SK-N-MC (cell line): Measurements from ENCODE around the gene LAT.
A peak's percentile ranks its signal among the peaks of the same experiment; 100 is the strongest.

ENCODE experiments used
- DNase-seq: peaks from one replicate; pipeline ENCODE4 v3.0.0-alpha.2; 2011; ENCODE audit warnings: low read depth, low spot score
- H3K27ac ChIP-seq: fragments of 200-600 bp; sonication (generic); 2 replicates; pipeline ENCODE4 v1.5.1; 2016; ENCODE audit warnings: mixed run types
- H3K36me3 ChIP-seq: fragments of 200-600 bp; sonication (generic); 2 replicates; pipeline ENCODE4 v1.6.1; 2017; ENCODE audit warnings: antibody characterized with exemption, low read length, mixed read lengths; ENCODE audit not compliant: insufficient read depth
- H3K4me3 ChIP-seq: fragments of 200-600 bp; sonication (generic); 2 replicates; pipeline ENCODE4 v1.5.1; 2016
- H3K9ac ChIP-seq: fragments of 200-600 bp; sonication (generic); 2 replicates; pipeline ENCODE4 v1.8.0; 2017; ENCODE audit warnings: mixed run types, mixed read lengths; ENCODE audit not compliant: insufficient read length
- H3K9me3 ChIP-seq: fragments of 200-600 bp; sonication (generic); 2 replicates; pipeline ENCODE4 v1.6.1; 2017; ENCODE audit warnings: low read depth, mild to moderate bottlenecking, antibody characterized with exemption, low read length, moderate library complexity, mixed read lengths
- EZH2 ChIP-seq: fragments of 200-600 bp; sonication (generic); IDR thresholded peaks from one replicate; pipeline ENCODE4 v1.6.1; 2017; ENCODE audit warnings: antibody characterized with exemption
- FOXP2 ChIP-seq: optimal IDR thresholded peaks from 2 replicates; pipeline ENCODE3; 2011; ENCODE audit warnings: mild to moderate bottlenecking, moderate library complexity; ENCODE audit not compliant: insufficient read depth; ENCODE audit errors: extremely low read length, control extremely low read depth
- POLR2AphosphoS5 ChIP-seq: IDR thresholded peaks from 2 replicates; pipeline ENCODE4 v1.6.1; 2012; ENCODE audit warnings: mild to moderate bottlenecking, low read depth, low read length, borderline replicate concordance

Gene LAT

GRCh38 chr16:29024278-29024677 is 39.4 kb downstream of the LAT start:
- no peaks in the 10 kb centered on the region for H3K36me3 ChIP-seq
- no peak overlapping the region for H3K9ac ChIP-seq
- no peak for DNase-seq
- no peak overlapping the region for H3K27ac ChIP-seq
- TF ChIP-seq EZH2 (no peak), POLR2AphosphoS5 (no peak), FOXP2 (no peak)
- H3K9me3 ChIP-seq, result no peaks in the 10 kb centered on the region
- H3K4me3 ChIP-seq, result no peak overlapping the region

DNA sequence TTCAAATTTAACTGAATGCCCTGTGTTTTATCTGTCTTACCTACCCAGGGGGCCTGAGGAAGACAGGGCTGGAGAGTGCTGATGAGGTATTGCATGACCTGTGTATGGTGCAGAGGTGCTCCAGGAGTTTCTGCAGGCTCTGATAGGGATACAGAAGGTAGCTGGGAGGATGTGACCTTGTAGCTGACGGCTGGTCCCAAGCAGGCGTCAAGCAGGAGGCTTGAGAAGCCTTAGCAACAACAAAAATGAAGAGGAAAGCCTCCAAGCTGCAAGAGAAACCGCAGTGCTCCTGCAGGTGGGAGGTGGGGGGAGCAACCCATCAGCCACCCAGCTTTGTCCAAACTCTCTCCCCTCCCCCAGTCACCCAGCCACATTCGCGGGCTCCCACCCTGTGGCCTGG is 40.4 kb downstream of the LAT start:
- H3K9me3 ChIP-seq, result no peaks in the 10 kb centered on the region
- H3K4me3 ChIP-seq, result no peak overlapping the region
- no peak for DNase-seq
- H3K27ac ChIP-seq, result no peak overlapping the region
- H3K36me3 ChIP-seq, result no peaks in the 10 kb centered on the region
- no peak overlapping the region for H3K9ac ChIP-seq
- TF ChIP-seq FOXP2 (no peak), EZH2 (no peak), POLR2AphosphoS5 (no peak)

GRCh38 chr16:29025735-29026134 is 40.9 kb downstream of the LAT start:
- H3K9me3 ChIP-seq, result no peaks in the 10 kb centered on the region
- no peak for DNase-seq
- TF ChIP-seq EZH2, result no peak
- no peak for TF ChIP-seq FOXP2
- TF ChIP-seq POLR2AphosphoS5, result no peak
- no peak overlapping the region for H3K4me3 ChIP-seq
- H3K9ac ChIP-seq, result no peak overlapping the region
- no peak overlapping the region for H3K27ac ChIP-seq
- no peaks in the 10 kb centered on the region for H3K36me3 ChIP-seq

DNA sequence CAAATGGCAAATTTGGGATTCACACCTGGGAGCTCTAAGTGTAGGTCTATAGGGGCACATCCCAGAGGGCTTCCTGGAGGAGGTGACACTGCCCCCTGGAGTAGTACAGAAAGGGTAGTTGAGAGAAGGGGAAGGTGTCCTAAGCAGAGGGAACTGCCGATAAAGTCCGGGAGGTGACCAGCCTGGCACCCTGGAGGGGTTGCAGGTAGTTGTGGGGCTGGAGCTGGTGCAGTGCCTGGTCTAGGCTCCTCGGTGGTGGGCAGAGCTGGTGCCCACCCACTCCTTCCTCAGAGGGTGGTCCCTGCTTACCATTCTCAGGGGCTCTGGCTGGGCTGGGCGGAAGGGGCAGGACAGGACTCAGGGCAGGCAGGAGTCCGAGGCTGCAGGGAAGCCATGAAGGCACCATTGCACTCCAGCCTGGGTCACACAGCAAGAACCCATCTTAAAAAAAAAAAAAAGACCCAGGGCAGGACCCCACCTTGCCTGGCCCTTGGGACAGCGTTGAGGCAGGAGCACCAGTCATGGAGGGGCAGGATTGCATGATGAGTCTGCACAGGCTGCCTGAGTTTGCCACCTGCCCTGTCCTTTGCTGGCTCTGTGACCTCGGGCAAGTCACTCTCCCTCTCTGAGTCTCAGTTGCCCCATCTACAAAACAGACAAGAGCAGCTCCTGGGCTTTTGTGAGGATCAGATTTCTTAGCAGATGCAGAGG is 43.8 kb downstream of the LAT start:
- Histone ChIP-seq H3K9me3 (no peaks in the 10 kb centered on the region), H3K27ac (no peak overlapping the region), H3K36me3 (no peaks in the 10 kb centered on the region), H3K4me3 (no peak overlapping the region), H3K9ac (no peak overlapping the region)
- TF ChIP-seq FOXP2 (no peak), POLR2AphosphoS5 (no peak), EZH2 (no peak)
- no peak for DNase-seq

GRCh38 chr16:29029168-29029994 is 44.5 kb downstream of the LAT start:
- TF ChIP-seq FOXP2 (no peak), EZH2 (no peak), POLR2AphosphoS5 (no peak)
- Histone ChIP-seq H3K36me3 (no peaks in the 10 kb centered on the region), H3K27ac (no peak overlapping the region), H3K4me3 (no peak overlapping the region), H3K9me3 (no peaks in the 10 kb centered on the region), H3K9ac (no peak overlapping the region)
- DNase-seq, result peak; percentile 3

- TF ChIP-seq EZH2, result no peak
- no peak for TF ChIP-seq FOXP2
Measured at GRCh38 chr16:29030086-29030840, 45.4 kb downstream of the LAT start.

More at GRCh38 chr16:29030086-29030840, 45.4 kb downstream of the LAT start:
- no peak overlapping the region for H3K4me3 ChIP-seq
- no peaks in the 10 kb centered on the region for H3K9me3 ChIP-seq
- no peak overlapping the region for H3K9ac ChIP-seq
- H3K27ac ChIP-seq, result no peak overlapping the region
- no peaks in the 10 kb centered on the region for H3K36me3 ChIP-seq
- no peak for DNase-seq
